Central memory CD8-positive, alpha-beta T cell (primary cell): ENCODE data around the gene BPIFB3.

Experiments
- ATAC-seq: fragments of 150-1000 bp; cut with Tn5 transposase; replicated peaks from 2 replicates; pipeline ENCODE4 v1.10.0; 2022; ENCODE audit warnings: mild to moderate bottlenecking, moderate FRiP score, moderate number of reproducible peaks; ENCODE audit not compliant: poor library complexity, severe bottlenecking; ENCODE audit errors: extremely low read depth
- DNase-seq, 2 donors: peaks; one replicate each; pipeline ENCODE4 v3.0.0; 2021; ENCODE audit warnings: low spot score in 2 of 2
- H3K27ac Mint-ChIP-seq: one replicate; pipeline ENCODE4 v1.8.0; 2022; ENCODE audit warnings: low read depth, mild to moderate bottlenecking, moderate library complexity, mixed read lengths
- H3K27me3 Mint-ChIP-seq: one replicate; pipeline ENCODE4 v1.8.0; 2022; ENCODE audit warnings: mixed read lengths
- H3K36me3 Mint-ChIP-seq: one replicate; pipeline ENCODE4 v1.8.0; 2022; ENCODE audit warnings: mild to moderate bottlenecking, moderate library complexity, mixed read lengths; ENCODE audit not compliant: insufficient read depth
- H3K4me1 Mint-ChIP-seq: one replicate; pipeline ENCODE4 v1.8.0; 2022; ENCODE audit warnings: mixed read lengths
- H3K4me3 Mint-ChIP-seq: one replicate; pipeline ENCODE4 v1.8.0; 2022; ENCODE audit warnings: mild to moderate bottlenecking, moderate library complexity, mixed read lengths
- H3K9me3 Mint-ChIP-seq: one replicate; pipeline ENCODE4 v1.8.0; 2022; ENCODE audit warnings: mixed read lengths

Gene BPIFB3

DNA sequence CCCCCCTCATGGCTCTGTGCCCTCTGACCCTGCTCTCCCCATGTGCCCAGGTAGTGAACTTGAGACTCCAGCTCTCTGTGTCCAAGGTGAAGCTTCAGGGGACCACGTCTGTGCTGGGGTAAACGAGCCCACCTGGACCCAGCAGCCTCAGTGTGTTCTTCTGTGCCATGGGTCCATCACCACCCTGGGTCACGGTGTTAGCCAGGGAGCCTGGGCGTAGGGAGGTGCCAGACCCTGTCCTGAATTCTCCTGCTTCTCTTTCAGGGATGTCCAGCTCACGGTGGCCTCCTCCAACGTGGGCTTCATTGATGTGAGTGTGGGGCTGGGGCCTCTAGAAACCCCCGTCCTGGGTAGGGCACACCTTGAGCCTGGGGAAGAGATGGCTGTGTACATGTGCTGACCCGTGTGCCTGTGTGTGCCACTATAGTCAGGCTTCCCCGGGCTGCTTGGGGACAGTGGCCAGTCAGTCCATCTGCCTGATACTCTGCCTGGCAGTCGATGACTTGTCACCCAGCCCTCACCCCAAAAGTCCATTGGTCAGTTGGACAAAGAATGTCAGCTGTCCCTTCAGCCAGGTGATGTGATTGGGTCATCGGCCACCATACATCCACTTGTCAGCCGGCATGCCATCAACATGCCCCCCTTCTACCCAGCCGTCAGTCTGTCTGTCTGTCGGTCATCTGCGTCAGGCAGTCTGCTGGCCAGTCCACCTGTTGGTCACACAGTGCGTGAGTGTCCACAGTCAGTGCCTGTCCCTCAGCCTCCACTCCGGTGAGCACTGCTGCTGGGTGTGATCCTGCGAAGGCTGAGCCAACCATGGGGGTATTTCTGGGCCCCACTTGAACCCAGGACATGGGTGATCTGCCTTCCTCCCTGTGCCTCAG, 33.2 kb upstream of the BPIFB3 start:
- Mint-ChIP-seq H3K9me3 (no peaks in the 10 kb centered on the region), H3K4me3 (no peak overlapping the region), H3K27ac (no peak overlapping the region), H3K4me1 (peaks cover 9% of the 10 kb centered on the region), H3K36me3 (peaks cover 2% of the 10 kb centered on the region), H3K27me3 (no peaks in the 10 kb centered on the region)
- ATAC-seq (no peak), DNase-seq (no peak)

DNA sequence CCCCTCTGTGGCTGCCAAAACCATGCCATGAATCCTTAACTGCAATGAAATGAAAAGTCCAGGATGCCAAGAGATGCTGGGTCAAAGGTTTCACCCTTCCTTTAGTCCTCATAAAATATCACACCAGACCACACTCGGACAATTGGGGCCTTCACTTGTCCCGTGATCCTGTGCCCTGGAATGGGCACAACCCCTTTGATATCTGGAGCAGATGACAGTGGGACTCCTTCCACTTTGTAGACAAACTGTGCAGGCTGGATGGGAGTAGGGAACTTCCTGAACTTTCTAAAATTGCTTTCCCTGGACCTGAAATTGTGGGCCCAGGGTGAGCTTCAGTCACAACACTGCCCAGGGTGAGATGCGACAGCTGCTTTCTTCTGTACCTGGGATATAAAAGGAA, 31.8 kb upstream of the BPIFB3 start:
- H3K27ac Mint-ChIP-seq: no peak overlapping the region
- ATAC-seq: no peak
- H3K27me3 Mint-ChIP-seq: no peaks in the 10 kb centered on the region
- H3K36me3 Mint-ChIP-seq: peaks cover 2% of the 10 kb centered on the region
- H3K4me1 Mint-ChIP-seq: peaks cover under 1% of the 10 kb centered on the region
- H3K4me3 Mint-ChIP-seq: no peak overlapping the region
- H3K9me3 Mint-ChIP-seq: no peaks in the 10 kb centered on the region
- no peak for DNase-seq

DNA sequence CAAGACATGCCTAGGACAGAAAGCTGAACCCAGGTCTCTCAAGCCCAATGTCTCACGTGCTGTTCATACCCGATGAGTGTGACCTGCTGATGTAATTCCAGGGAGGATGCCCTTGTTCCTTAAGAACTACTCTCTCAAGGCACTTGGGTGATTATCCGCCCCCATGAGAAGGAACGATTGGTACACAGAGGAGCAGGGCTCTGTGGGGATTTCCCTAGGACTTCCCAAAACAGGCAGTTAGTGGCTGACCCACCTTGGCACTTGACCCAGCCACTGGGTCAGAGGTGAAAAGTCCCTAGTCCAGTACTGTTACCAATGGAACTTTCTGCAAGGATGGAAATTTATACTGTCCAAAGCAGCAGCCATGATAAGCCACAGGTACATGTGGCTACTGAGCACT, 31.4 kb upstream of the BPIFB3 start:
- Mint-ChIP-seq H3K9me3 (no peaks in the 10 kb centered on the region), H3K4me1 (no peaks in the 10 kb centered on the region), H3K27ac (no peak overlapping the region), H3K27me3 (no peaks in the 10 kb centered on the region), H3K36me3 (peaks cover 2% of the 10 kb centered on the region), H3K4me3 (no peak overlapping the region)
- ATAC-seq (no peak), DNase-seq (no peak)

DNA sequence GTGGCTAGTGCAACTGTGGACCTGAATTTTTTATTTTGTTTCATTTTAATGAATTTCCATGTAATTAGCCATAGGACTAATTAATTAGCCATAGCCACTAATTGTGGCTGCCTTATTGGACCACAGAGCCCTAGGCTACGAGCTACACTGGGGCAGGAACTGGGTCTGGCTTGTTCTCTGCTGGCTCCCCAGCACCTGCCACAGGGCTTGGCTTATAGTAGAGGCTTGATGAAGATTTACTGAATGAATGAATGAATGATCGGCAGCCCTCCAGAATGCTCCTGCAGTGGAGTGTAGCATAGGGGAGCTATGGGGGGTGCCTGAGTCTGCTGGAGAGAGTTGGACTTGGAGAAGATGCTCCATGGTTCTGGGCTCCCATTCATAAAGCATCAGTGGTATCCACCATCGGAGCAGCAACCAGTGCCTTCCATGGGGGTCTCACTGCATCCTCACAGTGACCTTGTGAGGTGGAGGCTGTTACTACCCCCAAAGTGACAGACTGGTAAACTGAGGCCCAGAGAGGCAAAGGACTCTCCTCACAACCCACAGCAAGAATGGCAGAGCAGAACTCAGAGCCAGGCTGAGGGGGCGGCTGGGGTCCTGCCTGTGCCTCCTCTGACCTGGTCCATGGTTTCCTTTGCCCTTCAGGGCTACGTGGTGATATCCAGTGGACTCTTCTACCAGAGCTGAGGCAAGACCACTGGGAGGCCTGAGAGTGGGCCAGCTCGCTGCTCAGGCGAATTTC, 30.8 kb upstream of the BPIFB3 start:
- ATAC-seq (no peak), DNase-seq (no peak)
- Mint-ChIP-seq H3K27me3 (no peaks in the 10 kb centered on the region), H3K4me3 (no peak overlapping the region), H3K9me3 (no peaks in the 10 kb centered on the region), H3K36me3 (peaks cover 2% of the 10 kb centered on the region), H3K27ac (no peak overlapping the region), H3K4me1 (no peaks in the 10 kb centered on the region)

DNA sequence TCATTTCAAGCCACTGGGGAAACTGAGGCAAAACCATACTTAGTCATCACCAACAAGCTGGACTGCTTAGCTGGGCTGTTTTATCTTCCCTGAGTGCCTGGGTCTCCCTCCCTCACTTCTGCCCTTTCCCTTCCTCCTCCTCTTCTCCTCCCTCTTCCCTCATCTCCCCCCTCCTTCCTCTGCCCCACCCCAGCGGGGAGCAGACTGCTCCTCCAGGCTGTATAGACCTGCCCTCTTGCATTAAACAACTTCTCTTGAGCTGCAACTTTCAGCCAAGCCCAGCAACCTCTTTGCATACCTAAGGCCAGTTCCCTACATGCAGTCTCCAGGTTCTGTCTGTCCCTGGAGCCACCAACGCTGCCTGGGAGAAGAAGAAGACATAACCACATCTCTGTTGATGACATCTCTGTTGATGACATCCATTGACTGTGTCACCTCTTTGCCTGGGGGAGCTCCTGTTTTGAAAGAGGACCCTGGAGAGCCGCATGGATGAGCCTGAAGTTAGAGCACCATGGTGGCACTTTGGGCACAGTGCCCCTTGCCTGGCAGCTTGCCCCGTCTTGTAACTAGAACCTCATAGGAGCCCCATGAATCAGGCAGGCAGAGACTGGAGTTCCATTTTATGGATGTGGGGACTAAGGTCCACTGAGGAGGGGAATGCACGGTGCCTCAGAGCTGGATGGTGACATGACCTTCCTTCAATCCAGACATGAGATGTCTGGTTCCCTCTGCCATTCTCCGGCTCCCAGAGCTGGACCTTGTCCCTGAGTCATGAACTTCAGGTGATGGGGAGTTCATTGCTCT, 30.1 kb upstream of the BPIFB3 start:
- DNase-seq (no peak), ATAC-seq (no peak)
- peaks cover 1% of the 10 kb centered on the region for H3K36me3 Mint-ChIP-seq
- H3K27me3 Mint-ChIP-seq: no peaks in the 10 kb centered on the region
- no peak overlapping the region for H3K4me3 Mint-ChIP-seq
- no peaks in the 10 kb centered on the region for H3K9me3 Mint-ChIP-seq
- H3K27ac Mint-ChIP-seq: no peak overlapping the region
- H3K4me1 Mint-ChIP-seq: no peaks in the 10 kb centered on the region

DNA sequence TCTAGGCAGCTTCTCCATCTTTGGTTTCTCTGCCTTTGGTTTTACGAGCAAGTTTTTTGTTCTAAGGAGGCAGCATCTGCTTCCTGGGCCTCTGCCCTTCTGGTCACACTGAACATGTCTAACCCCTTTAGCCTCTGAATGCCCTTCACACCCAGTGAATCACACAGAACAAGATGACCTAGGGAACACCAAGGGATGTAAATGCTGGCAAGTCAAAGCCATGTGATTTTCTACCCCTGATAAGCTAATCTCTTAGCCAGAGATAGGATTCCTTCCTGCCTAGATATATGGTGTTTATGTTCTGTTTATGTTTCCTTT, 29.5 kb upstream of the BPIFB3 start:
- Mint-ChIP-seq H3K4me1 (no peaks in the 10 kb centered on the region), H3K9me3 (no peaks in the 10 kb centered on the region), H3K27ac (no peak overlapping the region), H3K36me3 (no peaks in the 10 kb centered on the region), H3K27me3 (no peaks in the 10 kb centered on the region), H3K4me3 (no peak overlapping the region)
- no peak for DNase-seq
- ATAC-seq: no peak

DNA sequence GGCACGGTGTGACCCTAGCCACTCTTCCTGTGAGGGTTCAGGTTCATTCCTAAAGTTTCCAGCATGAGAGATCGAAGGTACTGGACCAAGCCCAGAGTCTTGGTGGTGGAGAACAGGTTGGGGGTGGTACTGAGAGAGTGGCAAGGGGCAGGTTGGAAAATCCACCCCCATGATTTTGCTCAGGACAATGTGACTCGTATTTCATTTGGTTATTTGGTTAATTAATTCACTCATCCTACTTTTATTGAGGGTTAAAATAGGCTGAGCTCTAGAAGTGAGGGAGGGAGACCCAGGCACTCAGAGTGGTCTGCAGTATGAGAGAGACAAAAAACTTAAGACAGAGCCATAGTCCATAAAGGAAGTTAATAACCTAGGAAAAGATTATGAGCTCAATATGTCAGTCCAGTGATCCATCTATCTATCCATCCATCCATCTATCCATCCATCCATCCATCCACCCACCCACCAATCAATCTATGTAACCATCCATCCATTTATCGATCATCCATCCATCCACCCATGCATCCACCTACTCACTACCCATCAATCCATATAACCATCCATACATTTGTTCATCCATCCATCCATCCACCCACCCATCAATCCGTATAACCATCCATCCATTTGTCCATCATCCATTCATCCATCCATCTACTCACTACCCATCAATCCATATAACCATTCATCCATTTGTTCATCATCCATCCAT, 28.9 kb upstream of the BPIFB3 start:
- Mint-ChIP-seq H3K27me3 (no peaks in the 10 kb centered on the region), H3K4me3 (no peak overlapping the region)
- DNase-seq: no peak

DNA sequence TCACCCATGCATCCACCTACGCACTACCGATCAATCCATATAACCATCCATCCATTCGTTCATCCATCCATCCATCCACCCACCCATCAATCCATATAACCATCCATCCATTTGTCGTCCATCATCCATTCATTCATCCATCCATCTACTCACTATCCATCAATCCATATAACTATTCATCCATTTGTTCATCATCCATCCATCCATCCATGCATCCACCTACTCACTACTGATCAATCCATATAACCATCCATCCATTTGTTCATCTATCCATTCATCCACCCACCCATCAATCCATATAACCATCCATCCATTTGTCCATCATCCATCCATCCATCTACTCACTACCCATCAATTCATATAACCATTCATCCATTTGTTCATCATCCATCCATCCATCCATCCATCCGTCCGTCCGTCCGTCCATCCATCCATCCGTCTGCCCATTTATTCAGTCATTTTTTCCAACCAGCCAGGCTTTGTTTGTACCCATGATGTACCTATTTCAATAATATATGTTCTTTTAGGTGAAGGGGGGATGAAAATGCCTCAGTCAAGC, 28.3 kb upstream of the BPIFB3 start:
- Mint-ChIP-seq H3K27me3 (no peaks in the 10 kb centered on the region), H3K36me3 (no peaks in the 10 kb centered on the region), H3K4me3 (no peak overlapping the region), H3K27ac (no peak overlapping the region), H3K9me3 (no peaks in the 10 kb centered on the region), H3K4me1 (no peaks in the 10 kb centered on the region)
- no peak for ATAC-seq
- no peak for DNase-seq

More for the DNA sequence above, 28.9 kb upstream of the BPIFB3 start:
- no peak for ATAC-seq
- H3K36me3 Mint-ChIP-seq: no peaks in the 10 kb centered on the region
- H3K27ac Mint-ChIP-seq: no peak overlapping the region
- H3K9me3 Mint-ChIP-seq: no peaks in the 10 kb centered on the region
- H3K4me1 Mint-ChIP-seq: no peaks in the 10 kb centered on the region

DNA sequence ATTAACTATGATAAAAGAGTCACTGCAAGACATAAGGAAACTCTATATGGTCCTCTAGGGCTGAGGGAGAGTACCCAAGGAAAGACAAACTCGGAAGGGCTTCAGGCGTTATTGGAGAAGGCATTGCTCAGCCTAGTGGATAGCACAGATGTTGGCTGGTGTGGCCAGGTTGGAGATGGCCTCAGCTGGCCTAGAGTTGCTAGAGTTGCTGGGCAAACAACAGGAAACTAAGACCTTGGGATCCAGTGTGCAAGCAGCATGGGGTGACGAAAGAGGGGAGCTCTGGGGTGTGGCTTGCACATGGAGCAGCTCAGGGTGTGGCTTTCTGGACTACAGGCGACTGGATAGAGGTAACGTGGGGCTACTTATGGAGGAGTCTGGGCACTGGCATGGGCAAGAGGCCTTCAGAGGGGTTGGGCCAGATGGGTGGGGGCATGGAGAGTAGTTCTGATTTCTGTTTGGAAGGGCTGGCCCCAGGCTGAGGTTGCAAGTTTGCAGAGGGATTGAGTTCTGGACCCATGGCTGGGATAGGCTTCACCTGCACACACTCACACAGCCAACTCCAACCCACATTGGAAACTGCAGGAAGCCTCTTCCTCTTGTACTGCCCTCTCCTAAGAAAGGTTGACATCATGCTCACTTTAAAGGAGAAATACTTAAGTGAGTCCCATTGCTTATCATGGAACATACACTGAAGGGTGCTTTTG, 27.5 kb upstream of the BPIFB3 start:
- DNase-seq (no peak), ATAC-seq (no peak)
- Mint-ChIP-seq H3K27me3 (no peaks in the 10 kb centered on the region), H3K4me1 (no peaks in the 10 kb centered on the region), H3K4me3 (no peak overlapping the region), H3K27ac (no peak overlapping the region), H3K9me3 (no peaks in the 10 kb centered on the region), H3K36me3 (no peaks in the 10 kb centered on the region)

DNA sequence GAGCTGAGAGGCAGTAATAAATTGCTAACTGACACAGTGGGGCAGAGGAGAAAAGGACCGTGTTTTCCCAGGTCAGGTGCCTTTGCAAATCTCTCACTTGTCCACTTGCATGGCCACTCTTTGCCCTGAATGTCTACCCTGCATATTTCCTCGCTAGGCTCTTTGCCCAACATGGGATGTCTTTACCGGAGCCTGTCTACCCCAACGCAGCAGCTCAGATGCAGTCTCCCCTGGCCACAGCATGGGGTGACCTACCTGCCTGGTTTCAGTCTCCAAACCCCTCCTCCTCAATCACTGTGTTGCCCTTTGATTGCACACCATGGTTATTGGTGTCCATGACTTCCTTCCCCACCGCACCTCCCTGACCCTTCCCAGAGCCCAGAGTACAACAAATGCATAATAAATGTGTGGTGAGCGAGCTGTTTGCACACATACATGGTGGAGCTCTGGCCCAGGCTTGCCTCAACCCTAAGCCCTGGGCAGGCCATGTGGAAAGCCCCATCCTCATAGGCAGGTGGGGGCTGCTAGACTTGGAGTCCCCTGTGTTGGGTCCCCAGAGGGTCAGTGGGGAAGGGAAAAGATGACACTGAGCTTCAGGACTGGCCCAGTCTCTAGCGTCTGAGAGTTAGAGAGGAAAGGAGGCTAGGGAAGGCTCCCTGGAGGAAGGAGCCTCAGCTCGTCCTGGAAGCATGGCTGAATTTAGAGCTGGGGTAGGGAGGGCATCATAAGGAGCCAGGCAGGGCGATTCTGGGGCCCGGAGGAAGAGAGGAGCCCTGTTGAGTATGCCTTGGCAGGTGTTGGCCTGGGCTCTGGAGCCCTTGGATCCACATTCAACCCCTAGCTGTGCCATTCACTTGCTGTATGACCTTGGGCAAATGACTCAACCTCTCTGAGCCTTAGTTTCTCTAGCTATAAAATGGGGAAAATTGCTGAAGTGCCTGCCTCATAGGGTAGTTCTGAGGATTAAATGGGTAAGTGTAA, 26.6 kb upstream of the BPIFB3 start:
- DNase-seq: no peak
- no peak for ATAC-seq
- no peak overlapping the region for H3K4me3 Mint-ChIP-seq
- no peak overlapping the region for H3K27ac Mint-ChIP-seq
- H3K9me3 Mint-ChIP-seq: no peaks in the 10 kb centered on the region
- H3K4me1 Mint-ChIP-seq: no peaks in the 10 kb centered on the region
- no peaks in the 10 kb centered on the region for H3K36me3 Mint-ChIP-seq
- no peaks in the 10 kb centered on the region for H3K27me3 Mint-ChIP-seq
